Measurements from ENCODE around the gene CISD2. TPM values are rescaled to one million over a fixed set of nuclear protein-coding genes. Genes with fewer than 3 reads are reported as not detected.
"Not testable (repeated sequence)": the region's sequence is repeated elsewhere in the genome, so short reads cannot be mapped to it uniquely, and the experiment has no call there.

The CISD2 gene
- polyA plus RNA-seq, 5 donors: 30.2 to 44.0 (median 35.3) TPM

- not testable (repeated sequence) for DNase-seq
Measured at GRCh38 chr4:102897610-102898009, 28.8 kb downstream of the CISD2 start.

- no peak for DNase-seq
Measured at GRCh38 chr4:102901804-102902203, 33.0 kb downstream of the CISD2 start.

GRCh38 chr4:102918859-102919258 is 50.1 kb downstream of the CISD2 start:
- DNase-seq: no peak

- not testable (repeated sequence) for DNase-seq
Measured at GRCh38 chr4:102919697-102920096, 50.9 kb downstream of the CISD2 start.

GRCh38 chr4:102935716-102936115 is 66.9 kb downstream of the CISD2 start:
- no peak for DNase-seq

- DNase-seq: not testable (repeated sequence)
Measured at GRCh38 chr4:102938063-102938462, 69.3 kb downstream of the CISD2 start.

Other genes starting within 250 kb of the CISD2 start
- 10 to 100 TPM; 25.9 to 40.8 (median 35.4) TPM for gene MANBA, start 108.0 kb upstream of the CISD2 start, polyA plus RNA-seq (ENCODE audit: insufficient read depth in 1 of 5, insufficient read length in 5 of 5, low replicate concordance in 1 of 5)
- gene UBE2D3, start 41.4 kb upstream of the CISD2 start, polyA plus RNA-seq (ENCODE audit: insufficient read depth in 1 of 5, insufficient read length in 5 of 5, low replicate concordance in 1 of 5): 100 to 1,000 TPM; 257 to 318 (median 270) TPM
- 1 to 10 TPM; 2.4 to 4.9 (median 4.1) TPM for gene SLC9B1, start 150.7 kb downstream of the CISD2 start, polyA plus RNA-seq (ENCODE audit: insufficient read depth in 1 of 5, insufficient read length in 5 of 5, low replicate concordance in 1 of 5)
- gene SLC9B2, start 207.8 kb downstream of the CISD2 start, polyA plus RNA-seq (ENCODE audit: insufficient read depth in 1 of 5, insufficient read length in 5 of 5, low replicate concordance in 1 of 5): 10 to 100 TPM in 1 of 5 donors, 1 to 10 TPM in 4; 5.8 to 12.1 (median 8.3) TPM
- gene BDH2, start 230.8 kb downstream of the CISD2 start, polyA plus RNA-seq (ENCODE audit: insufficient read depth in 1 of 5, insufficient read length in 5 of 5, low replicate concordance in 1 of 5): 100 to 1,000 TPM in 4 of 5 donors, 10 to 100 TPM in 1; 91.9 to 148 (median 141) TPM

All from right lung (tissue), 5 donors.